GM18907 (cell line): ENCODE data around the gene RPUSD3.
A peak's percentile ranks its signal among the peaks of the same experiment; 100 is the strongest.
"Not testable (repeated sequence)": the region's sequence is repeated elsewhere in the genome, so short reads cannot be mapped to it uniquely, and the experiment has no call there.

Experiments used
- ATAC-seq: cut with Tn5 transposase; IDR thresholded peaks from one replicate; pipeline ENCODE4 v1.9.1; 2021; ENCODE audit warnings: mild to moderate bottlenecking, moderate library complexity; ENCODE audit not compliant: unreplicated experiment

The RPUSD3 gene

DNA sequence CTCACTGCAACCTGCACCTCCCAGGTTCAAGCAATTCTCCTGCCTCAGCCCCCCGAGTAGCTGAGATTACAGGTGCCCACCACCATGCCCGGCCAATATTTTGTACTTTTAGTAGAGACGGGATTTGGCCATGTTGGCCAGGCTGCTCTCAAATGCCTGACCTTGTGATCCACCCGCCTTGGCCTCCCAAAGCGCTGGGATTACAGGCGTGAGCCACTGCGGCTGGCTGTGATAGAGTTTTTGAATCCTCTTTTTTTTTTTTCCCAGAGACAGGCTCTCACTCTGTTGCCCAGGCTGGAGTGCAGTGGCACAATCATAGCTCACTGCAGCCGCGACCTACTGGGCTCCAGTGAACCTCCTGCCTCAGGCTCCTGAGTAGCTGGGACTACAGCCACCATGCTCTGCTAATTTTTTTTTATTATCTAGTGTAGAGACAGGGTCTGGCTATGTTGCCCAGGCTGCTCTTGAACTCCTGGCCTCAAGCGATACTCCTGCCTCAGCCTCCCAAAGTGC is 21.4 kb upstream of the RPUSD3 start:
- not testable (repeated sequence) for ATAC-seq

DNA sequence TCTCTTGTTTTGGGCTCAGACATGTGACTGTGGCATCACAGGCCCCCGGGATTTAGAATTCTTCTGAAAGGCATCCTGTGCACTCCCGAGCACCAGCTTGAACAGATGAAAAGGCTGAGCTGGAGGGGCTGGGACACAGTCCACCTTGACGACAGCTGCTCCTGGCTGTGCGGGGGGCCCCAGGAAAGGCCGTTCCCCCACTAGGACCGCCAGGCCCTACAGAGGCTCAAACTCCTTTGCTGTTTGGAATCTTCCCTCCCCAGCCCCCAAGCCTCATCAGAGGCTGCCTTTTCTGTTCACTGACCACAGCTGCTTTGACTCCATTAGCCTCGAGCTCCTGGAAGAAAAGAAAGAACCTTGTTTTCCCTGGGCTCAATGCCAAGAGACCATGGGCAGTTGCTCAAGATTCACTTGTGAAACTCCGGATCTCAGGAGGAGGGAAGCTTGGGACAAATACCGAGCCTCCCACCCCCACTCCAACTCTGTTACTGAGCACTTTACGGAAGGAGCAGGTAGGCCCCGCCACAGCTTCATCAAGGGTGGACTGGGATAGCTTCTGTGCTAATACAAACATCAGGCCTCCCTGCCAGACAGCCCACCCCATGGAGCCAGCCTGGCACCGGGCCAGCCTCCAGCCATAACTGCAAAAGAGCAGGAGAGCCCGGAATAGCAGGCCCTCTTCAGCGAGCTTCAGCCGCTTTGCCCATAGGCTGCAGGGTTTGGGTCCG is 20.6 kb upstream of the RPUSD3 start:
- no peak for ATAC-seq

DNA sequence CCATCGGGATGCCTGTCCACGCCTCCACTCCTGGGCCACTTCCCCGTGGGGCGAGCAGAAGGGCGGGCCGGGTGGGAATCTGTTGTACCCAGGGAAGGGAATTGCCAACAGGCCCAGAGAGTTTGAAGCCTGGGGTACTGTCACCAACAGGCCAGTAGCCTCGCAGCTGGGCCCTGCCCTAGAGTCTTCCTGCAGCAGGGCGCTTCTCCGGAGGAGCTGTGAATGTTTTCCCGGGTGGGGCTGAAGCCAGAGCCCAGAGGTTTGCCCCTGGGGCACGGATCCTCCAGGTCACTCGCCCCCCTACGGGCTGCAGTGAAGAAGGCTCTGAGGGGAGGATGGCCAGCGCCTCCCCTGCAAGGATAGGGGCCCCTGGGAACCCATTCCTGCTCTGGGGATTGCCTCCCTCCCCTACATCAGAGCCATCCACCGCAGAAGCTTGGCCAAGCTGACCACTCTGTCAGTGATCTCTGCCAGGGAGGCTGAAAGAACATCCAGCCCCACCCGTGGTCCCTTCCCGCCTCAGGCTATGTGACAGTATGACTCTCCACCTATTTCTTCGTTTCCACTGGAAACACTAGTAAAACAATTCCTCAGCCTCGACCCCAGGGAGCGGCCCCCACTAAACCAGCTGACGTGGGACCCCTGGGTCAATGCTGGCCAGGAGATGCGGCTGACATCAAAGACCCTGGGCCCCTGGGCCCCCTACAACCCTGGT is 19.4 kb upstream of the RPUSD3 start:
- ATAC-seq: no peak

- ATAC-seq: peak; percentile 42
Measured at GRCh38 chr3:9862391-9863057, 18.7 kb upstream of the RPUSD3 start.

DNA sequence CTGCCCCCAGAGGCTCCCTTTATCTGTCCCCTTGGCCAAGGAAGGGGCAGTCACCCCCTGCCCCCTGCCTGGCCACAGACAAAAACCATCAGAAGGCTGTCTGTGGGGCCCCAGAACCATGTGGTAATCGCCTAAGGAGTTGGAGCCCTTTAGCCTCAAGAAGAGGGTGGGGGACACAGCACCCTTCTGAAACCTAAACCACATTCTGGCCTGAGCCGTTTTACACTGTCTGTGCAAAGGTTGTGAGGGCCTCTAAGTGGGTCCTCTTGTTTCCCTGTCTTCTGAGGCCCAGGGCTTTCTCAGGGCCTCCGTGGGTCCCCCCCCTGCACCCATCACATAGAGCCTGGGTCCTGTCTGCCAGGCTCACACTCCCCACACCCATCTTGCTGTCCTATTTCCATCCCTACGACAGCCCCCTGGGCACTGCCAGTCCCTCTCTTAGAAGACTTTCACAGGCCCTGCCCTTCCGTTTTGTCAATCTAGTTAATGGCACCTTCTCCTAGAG is 17.9 kb upstream of the RPUSD3 start:
- ATAC-seq: no peak

DNA sequence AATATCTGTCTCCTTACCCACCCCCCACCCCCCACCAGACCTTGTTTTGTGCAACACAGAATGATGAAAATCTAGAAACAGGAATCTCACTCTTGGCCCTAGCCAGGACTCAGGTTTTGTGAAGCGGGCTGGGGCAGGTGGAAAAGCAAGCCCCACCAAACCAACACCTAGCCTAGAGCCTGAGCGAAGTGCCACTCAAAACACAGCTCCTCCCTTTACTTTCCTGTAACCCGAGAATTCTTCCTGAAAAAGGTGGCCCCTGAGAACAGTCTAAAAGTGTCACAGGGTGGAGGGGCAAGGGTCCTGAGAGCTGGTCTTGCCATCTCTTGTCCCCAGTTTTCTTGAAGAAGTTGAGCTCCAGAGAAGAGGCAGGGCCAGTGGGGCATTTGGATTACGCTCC is 17.4 kb upstream of the RPUSD3 start:
- no peak for ATAC-seq

- no peak for ATAC-seq
Measured at GRCh38 chr3:9859530-9860025, 15.8 kb upstream of the RPUSD3 start.

DNA sequence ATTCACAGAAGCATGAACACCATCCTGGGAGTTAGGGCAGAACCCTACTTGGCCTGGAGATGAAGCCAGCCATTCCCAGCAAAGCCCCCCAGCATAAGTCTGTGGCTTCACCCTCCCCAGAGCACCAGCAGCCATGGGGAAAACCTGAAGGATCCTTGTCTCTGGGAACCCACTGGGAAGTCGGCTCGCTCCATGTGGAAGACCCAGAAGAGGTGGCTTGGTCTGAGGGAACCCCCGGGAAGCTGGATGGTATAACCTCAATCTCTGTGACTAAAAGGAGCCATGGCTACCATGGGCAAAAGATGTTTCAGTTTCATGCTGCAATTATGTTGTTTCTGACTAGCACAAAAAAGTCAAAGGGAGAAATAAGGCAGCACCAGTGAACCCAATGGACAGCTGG is 11.8 kb upstream of the RPUSD3 start:
- ATAC-seq: no peak

DNA sequence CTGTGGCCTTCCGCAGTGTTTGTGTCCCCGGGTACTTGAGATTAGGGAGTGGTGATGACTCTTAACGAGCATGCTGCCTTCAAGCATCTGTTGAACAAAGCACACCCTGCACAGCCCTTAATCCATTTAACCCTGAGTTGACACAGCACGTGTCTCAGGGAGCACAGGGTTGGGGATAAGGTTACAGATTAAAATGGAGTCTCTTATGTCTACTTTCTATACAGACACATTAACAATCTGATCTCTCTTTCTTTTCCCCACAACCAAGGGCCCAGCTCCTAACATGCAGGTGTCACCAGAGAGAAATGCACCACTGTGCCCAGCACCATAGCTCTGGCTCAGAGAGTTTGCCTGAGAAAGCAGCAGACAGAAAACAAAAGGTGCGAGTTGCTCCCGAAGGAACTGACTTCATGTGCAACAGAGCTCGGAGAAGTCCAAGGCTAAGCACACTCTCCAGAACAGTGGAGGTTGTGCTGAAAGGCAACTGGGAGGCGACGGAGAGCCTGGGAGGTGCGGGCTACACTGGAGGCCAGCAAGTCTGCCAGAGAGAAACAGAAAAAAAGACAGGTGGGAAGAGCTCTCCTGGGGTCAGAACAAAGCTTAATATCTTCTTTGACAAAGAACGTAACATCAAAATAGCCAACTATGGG is 10.6 kb upstream of the RPUSD3 start:
- ATAC-seq: not testable (repeated sequence)

GRCh38 chr3:9852528-9852927 is 8.7 kb upstream of the RPUSD3 start:
- ATAC-seq: no peak

DNA sequence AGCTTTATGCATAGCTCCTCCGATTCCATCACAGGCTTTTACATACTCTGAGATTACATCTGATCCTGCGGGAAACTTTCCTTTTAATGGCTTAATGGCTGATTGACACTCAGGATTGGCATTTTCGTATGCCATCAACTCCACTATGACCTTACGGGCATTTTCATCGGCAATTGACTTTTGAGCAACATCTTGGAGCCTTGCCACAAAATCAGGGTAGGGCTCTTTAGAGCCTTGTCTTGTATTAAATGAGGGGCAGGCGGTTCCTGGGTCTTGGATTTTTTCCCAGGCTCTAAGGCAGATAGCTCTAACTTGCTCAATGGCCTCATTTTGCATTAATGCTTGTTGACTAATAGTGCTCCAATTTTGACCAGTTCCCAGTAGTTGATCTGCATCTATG is 8.1 kb upstream of the RPUSD3 start:
- not testable (repeated sequence) for ATAC-seq

DNA sequence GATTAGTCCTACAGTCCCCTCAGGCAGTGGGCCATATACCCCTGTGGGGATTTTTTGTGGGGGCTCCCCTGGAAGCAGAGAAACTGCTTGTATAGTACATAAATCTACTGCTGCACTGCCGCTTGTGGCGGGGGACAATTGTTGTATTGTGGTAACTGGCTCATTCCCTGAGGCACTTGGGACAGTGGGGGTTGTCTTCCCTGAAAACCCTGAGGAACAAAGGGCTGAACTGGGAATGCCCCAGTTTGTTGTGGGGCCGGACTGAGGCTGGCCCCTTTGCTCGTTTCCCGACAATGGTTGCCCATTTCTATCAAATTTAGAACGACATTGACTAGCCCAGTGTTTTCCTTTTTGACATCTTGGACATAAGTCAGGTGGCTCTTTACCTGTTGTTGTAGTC is 7.6 kb upstream of the RPUSD3 start:
- not testable (repeated sequence) for ATAC-seq

GRCh38 chr3:9848860-9849259 is 5.1 kb upstream of the RPUSD3 start:
- not testable (repeated sequence) for ATAC-seq

GRCh38 chr3:9847870-9848269 is 4.1 kb upstream of the RPUSD3 start:
- ATAC-seq: not testable (repeated sequence)

DNA sequence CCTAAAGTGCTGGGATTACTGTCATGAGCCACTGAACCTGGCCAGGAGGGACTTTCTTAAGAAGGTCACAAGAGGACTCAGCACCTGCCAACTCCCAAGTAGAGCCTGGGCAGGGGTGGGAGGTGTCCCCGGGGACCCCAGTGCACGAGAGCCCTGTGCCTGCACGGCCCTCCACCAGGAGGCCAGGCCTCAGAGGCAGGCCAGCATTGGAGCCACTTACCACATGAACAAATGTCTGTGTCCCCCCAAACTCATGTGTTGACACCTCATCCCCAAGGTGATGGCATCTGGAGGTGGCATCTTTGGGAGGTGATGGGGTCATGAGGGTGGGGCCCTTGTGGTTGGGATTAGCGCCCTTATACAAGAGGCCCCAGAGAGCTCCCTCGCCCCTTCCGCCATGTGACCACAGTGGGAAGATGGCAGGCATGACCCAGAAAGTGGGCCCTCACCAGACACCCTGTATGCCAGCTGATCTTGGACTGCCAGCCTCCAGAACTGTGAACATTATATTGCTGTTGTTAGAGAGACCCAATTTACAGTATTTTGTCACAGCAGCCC is 3.2 kb upstream of the RPUSD3 start:
- no peak for ATAC-seq

DNA sequence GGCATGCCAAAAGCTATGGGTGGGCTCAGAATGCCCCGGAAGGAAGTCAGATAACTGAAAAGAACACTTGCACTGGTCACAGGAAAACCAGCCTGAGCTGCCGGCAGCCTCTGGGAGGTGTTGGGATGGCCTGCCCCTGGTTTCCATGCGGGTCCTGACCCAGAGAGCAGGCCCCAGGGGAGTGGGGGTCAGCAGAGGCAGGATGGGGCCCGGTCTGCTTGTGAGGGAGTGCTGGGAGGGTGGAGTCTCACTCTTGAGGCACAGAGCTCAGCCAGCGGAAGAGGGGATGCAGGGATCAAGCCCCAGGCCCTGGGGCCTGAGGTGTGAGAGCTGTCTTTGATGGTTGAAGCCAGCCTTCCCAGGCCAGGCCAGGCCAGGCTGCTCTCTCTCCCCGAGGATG is 2.4 kb upstream of the RPUSD3 start:
- ATAC-seq: no peak

DNA sequence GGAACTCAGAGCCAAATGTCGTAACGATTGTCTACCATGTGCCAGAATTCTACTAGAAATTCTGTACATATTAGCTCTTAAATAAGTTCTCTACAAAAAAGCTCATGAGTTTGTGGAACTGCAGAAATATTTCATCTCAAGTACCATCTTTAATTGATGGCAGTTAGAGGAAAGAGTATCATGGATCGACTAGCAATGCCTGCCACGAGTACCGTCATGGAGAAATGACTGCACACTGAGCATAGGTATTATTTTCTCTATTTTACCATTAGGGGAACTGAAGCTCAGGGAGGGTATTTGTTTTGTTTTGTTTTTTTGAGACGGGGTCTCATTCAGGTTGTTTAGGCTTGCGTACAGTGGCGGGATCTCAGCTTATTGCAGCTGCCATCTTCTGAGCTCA is 2.8 kb downstream of the RPUSD3 start:
- ATAC-seq: no peak

- no peak for ATAC-seq
Measured at GRCh38 chr3:9838856-9839255, 5.0 kb downstream of the RPUSD3 start.

- ATAC-seq: no peak
Measured at GRCh38 chr3:9837701-9838582, 5.9 kb downstream of the RPUSD3 start.
